ENCODE data around the gene ECHS1. TPM values are rescaled to one million over a fixed set of nuclear protein-coding genes. Genes with fewer than 3 reads are reported as not detected.
A peak's percentile ranks its signal among the peaks of the same experiment; 100 is the strongest.
"Not testable (repeated sequence)": the region's sequence is repeated elsewhere in the genome, so short reads cannot be mapped to it uniquely, and the experiment has no call there.

Gene ECHS1
- total and polyA plus RNA-seq, 10 donors, result 29.8 to 81.2 (median 45.8) TPM

DNA sequence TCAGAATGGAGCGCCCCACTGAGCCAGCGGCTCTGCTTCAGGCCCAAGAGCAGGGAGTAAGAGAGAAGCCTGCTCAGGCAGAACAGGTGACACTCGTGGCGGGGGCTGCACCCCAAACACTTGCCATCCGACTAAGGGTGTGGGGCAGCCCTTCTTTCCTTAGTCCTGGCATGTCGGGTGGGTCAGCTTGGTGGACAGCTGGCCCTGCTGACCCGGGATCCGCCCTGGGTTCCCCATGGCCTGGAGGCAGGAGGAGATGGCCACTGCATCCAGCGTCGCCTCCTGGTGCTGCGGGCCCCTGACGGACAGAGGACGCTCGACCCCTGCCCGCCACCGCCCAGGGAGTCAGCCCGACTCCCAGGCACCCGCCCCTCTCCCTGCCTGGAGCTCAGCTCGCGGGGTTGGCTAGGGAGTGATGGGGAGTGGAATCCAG lies 4.7 kb upstream of the ECHS1 start:
- no peak for TF ChIP-seq POLR2AphosphoS5 (IDR thresholded peaks at IDR 0.05)
- no peak for TF ChIP-seq POLR2A (IDR thresholded peaks at IDR 0.05)
- TF ChIP-seq, protein P1, sequence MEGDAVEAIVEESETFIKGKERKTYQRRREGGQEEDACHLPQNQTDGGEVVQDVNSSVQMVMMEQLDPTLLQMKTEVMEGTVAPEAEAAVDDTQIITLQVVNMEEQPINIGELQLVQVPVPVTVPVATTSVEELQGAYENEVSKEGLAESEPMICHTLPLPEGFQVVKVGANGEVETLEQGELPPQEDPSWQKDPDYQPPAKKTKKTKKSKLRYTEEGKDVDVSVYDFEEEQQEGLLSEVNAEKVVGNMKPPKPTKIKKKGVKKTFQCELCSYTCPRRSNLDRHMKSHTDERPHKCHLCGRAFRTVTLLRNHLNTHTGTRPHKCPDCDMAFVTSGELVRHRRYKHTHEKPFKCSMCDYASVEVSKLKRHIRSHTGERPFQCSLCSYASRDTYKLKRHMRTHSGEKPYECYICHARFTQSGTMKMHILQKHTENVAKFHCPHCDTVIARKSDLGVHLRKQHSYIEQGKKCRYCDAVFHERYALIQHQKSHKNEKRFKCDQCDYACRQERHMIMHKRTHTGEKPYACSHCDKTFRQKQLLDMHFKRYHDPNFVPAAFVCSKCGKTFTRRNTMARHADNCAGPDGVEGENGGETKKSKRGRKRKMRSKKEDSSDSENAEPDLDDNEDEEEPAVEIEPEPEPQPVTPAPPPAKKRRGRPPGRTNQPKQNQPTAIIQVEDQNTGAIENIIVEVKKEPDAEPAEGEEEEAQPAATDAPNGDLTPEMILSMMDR (IDR thresholded peaks at IDR 0.05 in 8 of 11, conservative IDR thresholded peaks at IDR 0.05 in 3 of 11), result no peak

DNA sequence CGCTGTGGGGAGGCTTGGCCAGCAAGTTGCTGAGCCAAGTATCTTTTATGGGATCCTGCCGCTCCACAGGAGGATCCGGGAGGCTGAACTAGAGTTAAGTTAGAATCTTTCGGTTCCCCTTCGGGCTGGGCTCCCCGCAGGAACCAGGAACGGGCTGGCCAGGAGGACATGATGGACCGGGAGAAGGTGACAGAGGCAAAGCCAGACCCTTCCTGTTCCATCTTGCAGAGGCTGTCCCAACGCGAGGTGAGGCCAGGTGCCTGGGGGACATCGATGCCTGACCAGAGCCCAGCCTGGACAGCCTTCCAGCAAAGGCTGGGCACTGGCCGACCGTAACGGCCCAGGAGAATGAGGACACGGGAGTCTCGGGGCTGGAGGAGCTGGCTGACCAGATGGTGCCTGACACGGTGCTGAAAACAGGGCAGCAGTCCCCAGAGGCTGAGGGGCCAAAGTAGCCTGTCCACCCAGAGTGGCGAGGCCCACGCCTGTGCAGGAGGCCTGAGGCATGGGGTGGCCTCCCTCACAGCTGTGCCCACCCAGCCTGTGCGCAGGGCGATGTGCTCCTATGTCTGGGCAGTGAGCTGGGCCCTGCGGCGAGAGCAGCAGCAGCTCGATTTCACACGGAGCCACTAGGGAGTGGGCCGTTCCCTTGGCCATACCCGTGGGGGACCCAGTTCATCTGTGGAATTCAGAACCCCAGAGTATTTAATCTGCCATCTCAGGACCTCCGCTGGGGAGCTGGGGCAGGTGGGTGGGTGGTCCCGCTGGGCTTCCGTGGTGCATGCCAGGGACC lies 4.1 kb upstream of the ECHS1 start:
- Histone ChIP-seq H3K27ac (peak overlapping the region in 2 of 8 donors; percentile 86 to 87), H3K4me1 (peaks cover 23 to 63% (median 51%) of the 10 kb centered on the region in 6 donors), H3K36me3 (peaks cover 0 to 9% (median 0%) of the 10 kb centered on the region in 6 donors), H3K9me3 (no peaks in the 10 kb centered on the region), H3K4me3 (peak overlapping the region in 1 of 8 donors; percentile 78), H3K27me3 (replicated peaks in 1 of 7) (peaks cover 0 to 13% (median 0%) of the 10 kb centered on the region in 7 donors)
- TF ChIP-seq POLR2AphosphoS5 (IDR thresholded peaks at IDR 0.05) (no peak), POLR2A (IDR thresholded peaks at IDR 0.05) (no peak)
- TF ChIP-seq, protein P1 (IDR thresholded peaks at IDR 0.05 in 8 of 11, conservative IDR thresholded peaks at IDR 0.05 in 3 of 11), result no peak
- no peak for DNase-seq
- WGBS, 5 donors, result 93 to 95% (median 94%) methylated on average over 19 to 30 of the region's 30 CpGs
- intact Hi-C loops (cut with DNase I; ENCODE audit: low total_unique reads), result no loop called here

More for the DNA sequence above, 4.7 kb upstream of the ECHS1 start:
- intact Hi-C loops (cut with DNase I; ENCODE audit: low total_unique reads), result no loop called here
- 29 to 73% (median 38%) methylated on average over 6 to 20 of the region's 20 CpGs for WGBS, 5 donors
- peak overlapping the region in 7 of 8 donors; percentile 78 to 95 (median 92) for H3K4me3 ChIP-seq
- H3K9me3 ChIP-seq, result no peaks in the 10 kb centered on the region
- peak; percentile 88 for DNase-seq
- peak overlapping the region; percentile 54 to 91 (median 84) for H3K27ac ChIP-seq
- peaks cover 20 to 60% (median 48%) of the 10 kb centered on the region in 6 donors for H3K4me1 ChIP-seq
- peaks cover 0 to 15% (median 0%) of the 10 kb centered on the region in 6 donors for H3K36me3 ChIP-seq
- H3K27me3 ChIP-seq (replicated peaks in 1 of 7), result peaks cover 0 to 13% (median 0%) of the 10 kb centered on the region in 7 donors

DNA sequence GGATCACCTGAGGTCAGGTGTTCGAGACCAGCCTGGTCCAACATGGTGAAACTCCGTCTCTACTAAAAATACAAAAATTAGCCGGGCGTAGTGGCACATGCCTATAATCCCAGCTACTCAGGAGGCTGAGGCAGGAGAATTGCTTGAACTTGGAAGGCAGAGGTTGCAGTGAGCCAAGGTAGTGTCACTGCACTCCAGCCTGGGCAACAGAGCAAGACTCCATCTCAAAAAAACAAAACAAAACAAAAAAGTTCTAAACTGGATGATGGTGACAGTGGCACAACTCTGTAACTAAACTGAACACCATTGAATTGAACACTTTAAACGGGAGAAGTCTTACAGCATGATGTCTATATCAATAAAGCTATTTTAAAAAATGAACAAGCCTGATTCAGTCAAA lies 3.0 kb upstream of the ECHS1 start:
- H3K27ac ChIP-seq; intact Hi-C loops (cut with DNase I; ENCODE audit: low total_unique reads); DNase-seq; H3K4me3 ChIP-seq; H3K36me3 ChIP-seq; H3K9me3 ChIP-seq: not testable (repeated sequence)
- Histone ChIP-seq H3K4me1 (peaks cover 25 to 62% (median 48%) of the 10 kb centered on the region in 6 donors), H3K27me3 (replicated peaks in 1 of 7) (peaks cover 0 to 13% (median 0%) of the 10 kb centered on the region in 7 donors)
- 90 to 98% (median 94%) methylated on average over 5 of the region's 5 CpGs for WGBS, 5 donors

DNA sequence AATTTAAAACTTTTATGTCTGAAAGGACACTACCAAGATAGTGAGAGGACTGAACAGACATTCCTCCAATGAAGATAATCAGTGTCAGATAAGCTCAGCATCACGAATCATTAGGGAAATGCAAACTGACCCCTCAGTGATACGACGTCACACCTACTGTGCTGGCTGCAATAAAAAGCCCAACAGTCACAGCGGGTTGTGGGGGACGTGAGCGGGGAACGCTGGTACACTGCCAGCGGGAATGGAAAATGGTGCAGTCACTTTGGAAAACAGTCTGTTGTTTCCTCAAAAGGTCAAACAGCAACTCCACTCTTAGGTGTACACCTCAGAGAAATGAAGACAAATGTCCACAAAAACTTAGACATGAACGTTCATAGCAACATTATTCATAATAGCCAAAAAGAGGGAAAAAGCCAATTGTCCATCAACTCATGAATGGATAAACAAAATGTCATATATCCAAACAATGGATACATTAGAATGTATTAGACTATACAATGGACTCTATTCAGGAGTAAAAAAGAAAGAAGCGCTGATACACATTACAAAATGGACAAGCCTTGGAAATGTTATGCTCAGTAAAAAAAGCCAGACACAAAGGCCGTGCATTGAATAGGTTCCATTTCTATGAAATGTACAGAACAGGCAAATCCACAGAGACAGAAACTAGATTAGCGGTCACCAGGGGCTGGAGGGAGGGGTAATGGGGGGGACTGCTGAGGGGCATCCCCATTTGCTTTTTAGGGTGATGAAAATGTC lies 2.4 kb upstream of the ECHS1 start:
- Histone ChIP-seq H3K27me3 (replicated peaks in 1 of 7) (peaks cover 0 to 13% (median 0%) of the 10 kb centered on the region in 7 donors), H3K9me3 (no peaks in the 10 kb centered on the region), H3K36me3 (peaks cover 0 to 10% (median 3%) of the 10 kb centered on the region in 6 donors), H3K4me1 (peaks cover 19 to 55% (median 42%) of the 10 kb centered on the region in 6 donors), H3K27ac (no peak overlapping the region), H3K4me3 (no peak overlapping the region)
- 90 to 93% (median 91%) methylated on average over 12 of the region's 12 CpGs for WGBS, 5 donors
- DNase-seq, result no peak
- intact Hi-C loops (cut with DNase I; ENCODE audit: low total_unique reads), result no loop called here
- no peak for TF ChIP-seq POLR2AphosphoS5 (IDR thresholded peaks at IDR 0.05)
- TF ChIP-seq POLR2A (IDR thresholded peaks at IDR 0.05), result no peak
- TF ChIP-seq, protein P1 (IDR thresholded peaks at IDR 0.05 in 8 of 11, conservative IDR thresholded peaks at IDR 0.05 in 3 of 11), result no peak

All from spleen (tissue), 11 donors.